HL-60 (cell line): Measurements from ENCODE around the gene TELO2.

ENCODE experiments used
- CTCF ChIP-seq: IDR thresholded peaks from one replicate; pipeline ENCODE4 v1.5.1; 2011; ENCODE audit warnings: low read length, control low read depth, inconsistent platforms; ENCODE audit not compliant: insufficient read depth
- GABPA ChIP-seq: IDR thresholded peaks from 2 replicates; pipeline ENCODE4 v1.6.1; 2012; ENCODE audit warnings: low read depth
- POLR2AphosphoS5 ChIP-seq: IDR thresholded peaks from 2 replicates; pipeline ENCODE4 v1.6.1; 2012; ENCODE audit warnings: low read depth
- REST ChIP-seq: IDR thresholded peaks from 2 replicates; pipeline ENCODE4 v1.6.1; 2012; ENCODE audit warnings: low read depth; ENCODE audit not compliant: insufficient replicate concordance
- SPI1 ChIP-seq: IDR thresholded peaks from 2 replicates; pipeline ENCODE4 v1.6.1; 2012; ENCODE audit warnings: low read depth, mild to moderate bottlenecking, borderline replicate concordance

- no peak for TF ChIP-seq SPI1
- TF ChIP-seq CTCF = no peak
- TF ChIP-seq REST = no peak
- peak; percentile 18; the same call in 1 of the 2 replicates for TF ChIP-seq POLR2AphosphoS5
- TF ChIP-seq GABPA = no peak
Measured at GRCh38 chr16:1509307-1510221, 16.4 kb downstream of the TELO2 start.
